Thyroid gland (tissue), 4 donors: ENCODE measurements around the gene ERC1. TPM values are rescaled to one million over a fixed set of nuclear protein-coding genes. Genes with fewer than 3 reads are reported as not detected.

Experiments
- DNase-seq, 2 donors: peaks; one replicate each; pipeline ENCODE4 v3.0.0-alpha.2; 2019
- H3K27ac ChIP-seq, 3 donors: fragments of 200-600 bp; sonication (generic); 1 replicate in 2 of 3; 2 replicates in 1 of 3; pipeline ENCODE4 v1.5.1; 2016 to 2019; ENCODE audit warnings: mild to moderate bottlenecking in 1 of 3, moderate library complexity in 1 of 3
- H3K27me3 ChIP-seq: fragments of 200-600 bp; sonication (generic); one replicate; pipeline ENCODE4 v1.5.1; 2019
- H3K36me3 ChIP-seq, 2 donors: fragments of 200-600 bp; sonication (generic); one replicate each; pipeline ENCODE4 v1.5.1; 2016 to 2019
- H3K4me1 ChIP-seq, 2 donors: fragments of 200-600 bp; sonication (generic); one replicate each; pipeline ENCODE4 v1.5.1; 2017 to 2019
- H3K4me3 ChIP-seq, 3 donors: fragments of 200-600 bp; sonication (generic); replicated peaks in 1 of 3; 1 replicate in 2 of 3; 2 replicates in 1 of 3; pipeline ENCODE4 v1.5.1; 2016; ENCODE audit warnings: mild to moderate bottlenecking in 1 of 3
- H3K9me3 ChIP-seq: fragments of 200-600 bp; sonication (generic); one replicate; pipeline ENCODE4 v1.5.1; 2017
- CTCF ChIP-seq, 6 experiments: fragments of 200-600 bp in 3 of 6; fragments of 450-650 bp in 3 of 6; sonication (generic) in 3 of 6; IDR thresholded peaks; one replicate each; pipeline ENCODE4 v1.5.1; 2016 to 2019; ENCODE audit warnings: antibody characterized with exemption in 6 of 6, mild to moderate bottlenecking in 2 of 6, inconsistent platforms in 1 of 6, moderate library complexity in 1 of 6
- POLR2A ChIP-seq, 2 donors: fragments of 450-650 bp; IDR thresholded peaks; one replicate each; pipeline ENCODE4 v1.6.1; 2017; ENCODE audit warnings: antibody characterized with exemption in 2 of 2, mild to moderate bottlenecking in 2 of 2, moderate library complexity in 1 of 2
- WGBS, 2 donors: methylation state at CpG; one replicate each; pipeline ENCODE4 v1.1.5; 2017; 5-methylcytosine and 5-hydroxymethylcytosine counted together
- intact Hi-C: fragments of 100-400 bp; cut with DNase I; formaldehyde crosslinking; loops from one replicate; pipeline ENCODE4 v1.15.1; 2023
- total RNA-seq, 4 donors: library from RNA; depleted of rRNA; stranded (reverse); fragments of >200 nt; gene quantifications; one replicate each; pipeline ENCODE4 v1.2.3, GENCODE V29; 2016

ERC1 gene
- total RNA-seq, 4 donors from 2014 or later, result 39.8 to 84.2 (median 75.8) TPM

DNA sequence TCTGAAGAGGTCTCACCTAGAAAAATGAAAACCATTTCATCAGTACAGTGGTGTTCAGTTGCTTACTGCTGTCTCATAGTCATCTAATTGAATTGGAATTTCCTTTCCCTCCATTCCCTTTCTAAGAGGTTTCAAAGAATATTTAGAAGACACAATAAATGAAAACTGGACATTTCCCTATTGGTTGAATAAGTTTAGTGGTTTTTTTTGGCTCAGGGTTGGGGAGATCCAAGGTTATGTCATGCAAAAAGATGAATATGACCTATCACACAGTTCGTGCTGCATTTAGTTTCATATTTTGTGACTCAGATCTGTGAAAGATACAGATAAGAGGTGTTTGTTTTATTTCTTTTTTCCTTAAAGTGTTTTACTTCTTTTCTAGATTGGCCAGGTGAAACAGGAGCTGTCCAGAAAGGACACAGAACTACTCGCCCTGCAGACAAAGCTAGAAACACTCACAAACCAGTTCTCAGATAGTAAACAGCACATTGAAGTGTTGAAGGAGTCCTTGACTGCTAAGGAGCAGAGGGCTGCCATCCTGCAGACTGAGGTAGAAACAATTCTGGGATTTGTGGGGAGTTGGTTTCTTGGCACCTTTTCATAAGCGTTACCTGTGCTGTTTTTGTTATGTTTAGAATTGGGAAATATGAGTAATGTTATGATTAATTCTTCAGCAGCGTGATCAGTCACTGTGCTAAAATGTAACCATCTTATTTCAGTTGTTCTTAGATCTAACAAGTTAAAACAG lies 124.6 kb downstream of the ERC1 start:
- Histone ChIP-seq H3K9me3 (no peaks in the 10 kb centered on the region), H3K4me3 (no peak overlapping the region), H3K4me1 (peaks cover 0 to 16% of the 10 kb centered on the region in 2 donors), H3K36me3 (peaks cover under 1 to 2% of the 10 kb centered on the region in 2 donors), H3K27me3 (no peaks in the 10 kb centered on the region), H3K27ac (peak overlapping the region in 2 of 3 donors; percentile 38 to 57)
- TF ChIP-seq CTCF (IDR thresholded peaks at IDR 0.05) (no peak), POLR2A (IDR thresholded peaks at IDR 0.05) (no peak)
- 40 to 42% methylated on average over 4 of the region's 4 CpGs for WGBS, 2 donors
- intact Hi-C loops, result loop anchor here (5.0 kb wide), 1 partner anchor 467 kb away; no protein-coding TSS in a partner anchor
- DNase-seq, result peak; percentile 52 to 54

GRCh38 chr12:1117371-1117770 lies 126.3 kb downstream of the ERC1 start:
- no peaks in the 10 kb centered on the region for H3K36me3 ChIP-seq
- H3K27ac ChIP-seq, result no peak overlapping the region
- no peak overlapping the region for H3K4me3 ChIP-seq
- 82 to 83% methylated on average over 6 of the region's 6 CpGs for WGBS, 2 donors
- no peak for DNase-seq
- H3K27me3 ChIP-seq, result no peaks in the 10 kb centered on the region
- no peaks in the 10 kb centered on the region for H3K9me3 ChIP-seq
- TF ChIP-seq CTCF (IDR thresholded peaks at IDR 0.05) (no peak), POLR2A (IDR thresholded peaks at IDR 0.05) (no peak)
- intact Hi-C loops, result loop anchor here (5.0 kb wide), 1 partner anchor 465 kb away; no protein-coding TSS in a partner anchor
- peaks cover 0 to 16% of the 10 kb centered on the region in 2 donors for H3K4me1 ChIP-seq

DNA sequence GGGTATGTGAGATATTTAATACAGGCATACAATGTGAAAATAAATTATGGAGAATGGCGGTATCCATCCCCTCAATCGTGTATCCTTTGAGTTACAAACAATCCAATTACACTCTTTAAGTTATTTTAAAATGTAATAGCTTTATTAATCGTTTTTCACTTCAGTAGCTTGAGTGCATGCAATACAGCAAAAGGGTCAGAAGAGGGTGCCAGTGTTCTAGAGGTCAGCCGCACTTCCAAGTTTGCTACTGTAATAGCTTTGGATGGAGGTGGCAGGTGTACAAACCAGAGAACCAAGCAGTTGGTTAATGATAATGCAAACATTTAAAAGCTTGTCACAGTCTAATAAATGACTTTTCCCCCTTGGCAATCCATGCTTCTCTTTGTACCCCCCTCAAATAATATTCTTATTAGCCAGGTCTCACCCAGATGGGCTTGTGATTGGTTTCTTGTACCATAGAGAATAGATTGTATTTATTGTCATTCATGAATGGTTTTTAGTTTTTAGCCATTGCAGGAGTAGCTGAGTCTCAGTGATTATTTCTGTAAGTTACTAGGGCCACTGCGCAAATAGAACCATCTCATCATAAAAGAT lies 127.0 kb downstream of the ERC1 start:
- Histone ChIP-seq H3K27me3 (no peaks in the 10 kb centered on the region), H3K4me1 (peaks cover 0 to 16% of the 10 kb centered on the region in 2 donors), H3K4me3 (no peak overlapping the region), H3K27ac (no peak overlapping the region), H3K36me3 (no peaks in the 10 kb centered on the region), H3K9me3 (no peaks in the 10 kb centered on the region)
- 23 to 24% methylated on average over 5 of the region's 5 CpGs for WGBS, 2 donors
- intact Hi-C loops, result loop anchor here (5.0 kb wide), 1 partner anchor 464 kb away; no protein-coding TSS in a partner anchor
- TF ChIP-seq CTCF (IDR thresholded peaks at IDR 0.05) (peak; percentile 82 to 96 (median 94)), POLR2A (IDR thresholded peaks at IDR 0.05) (no peak)
- peak; percentile 73 to 75 for DNase-seq

DNA sequence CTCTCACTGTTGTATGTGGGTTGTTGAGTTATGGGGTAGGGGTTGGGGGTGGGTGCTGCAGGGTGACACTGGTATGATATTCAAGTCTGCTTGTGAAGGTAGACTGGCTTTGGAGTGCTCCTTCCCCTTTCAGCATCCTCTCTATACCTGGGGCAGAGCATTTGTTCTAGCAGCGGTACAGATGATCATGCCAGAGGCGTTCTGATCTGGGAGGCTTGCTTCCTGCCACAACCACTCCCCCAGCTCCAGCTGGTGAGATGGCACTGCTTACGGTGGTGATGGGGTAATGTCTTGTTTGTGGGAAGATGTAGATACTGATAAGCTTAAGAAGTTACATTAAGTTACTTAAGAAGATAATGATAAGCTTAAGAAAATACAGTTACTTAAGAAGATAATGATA lies 131.8 kb downstream of the ERC1 start:
- Histone ChIP-seq H3K36me3 (no peaks in the 10 kb centered on the region), H3K27ac (no peak overlapping the region), H3K27me3 (no peaks in the 10 kb centered on the region), H3K4me3 (no peak overlapping the region), H3K9me3 (no peaks in the 10 kb centered on the region), H3K4me1 (no peaks in the 10 kb centered on the region)
- no peak for TF ChIP-seq POLR2A (IDR thresholded peaks at IDR 0.05)
- 82 to 86% methylated on average over 3 of the region's 3 CpGs for WGBS, 2 donors
- intact Hi-C loops, result no loop called here
- DNase-seq, result no peak

- WGBS, 2 donors, result 90 to 93% methylated on average over 2 of the region's 2 CpGs
- Histone ChIP-seq H3K4me3 (no peak overlapping the region), H3K27me3 (no peaks in the 10 kb centered on the region), H3K27ac (no peak overlapping the region), H3K36me3 (no peaks in the 10 kb centered on the region), H3K9me3 (no peaks in the 10 kb centered on the region), H3K4me1 (peaks cover 9 to 14% of the 10 kb centered on the region in 2 donors)
- intact Hi-C loops, result no loop called here
- TF ChIP-seq CTCF (IDR thresholded peaks at IDR 0.05) (no peak), POLR2A (IDR thresholded peaks at IDR 0.05) (no peak)
- no peak for DNase-seq
These were observed 135.1 kb downstream of the ERC1 start for GRCh38 chr12:1126091-1126490.
